HepG2 (cell line): ENCODE data around the gene TEX51. TPM values are rescaled to one million over a fixed set of nuclear protein-coding genes. Genes with fewer than 3 reads are reported as not detected.

ENCODE experiments used
- ATAC-seq: fragments of 200-7000 bp; cut with Tn5 transposase; 3 replicates; pipeline ENCODE4 v1.9.1; 2020; ENCODE audit warnings: mild to moderate bottlenecking, moderate library complexity
- BruUV-seq: library from RNA; stranded (reverse); fragments of 400-500 nt; replicated peaks from 2 replicates; lab custom pipeline; 2021; lab: Mats Ljungman, UMichigan
- CTCF ChIA-PET: fragments of 300-600 bp; formaldehyde crosslinking; extraction: SDS; loops from one replicate; lab custom pipeline; 2021; ENCODE audit warnings: low total read pairs, inconsistent platforms, low intra/inter-chr PET ratio; lab: Yijun Ruan, JAX
- POLR2A ChIA-PET: fragments of 350-600 bp; sonication (Branson Sonifier 250); formaldehyde crosslinking; loops from one replicate; lab custom pipeline; 2020; ENCODE audit warnings: antibody characterized with exemption, inconsistent platforms; lab: Yijun Ruan, JAX
- DNase-seq: peaks from one replicate; pipeline ENCODE4 v3.0.0-alpha.2; 2015; ENCODE audit warnings: low spot score
- FAIRE-seq: peaks from 3 replicates; lab custom pipeline; 2011; peaks lifted over from hg19 to GRCh38; lab: Jason Lieb, UNC
- H2AFZ ChIP-seq: one replicate; pipeline ENCODE4 v1.6.1; 2011; ENCODE audit warnings: low read length, inconsistent platforms
- H3K27ac ChIP-seq: fragments of 300-600 bp; 3 replicates; pipeline ENCODE4 v1.8.0; 2011; ENCODE audit warnings: mixed run types, mild to moderate bottlenecking, mixed read lengths, low read length, inconsistent platforms; ENCODE audit not compliant: insufficient read depth; ENCODE audit errors: extremely low read length
- H3K27me3 ChIP-seq, 2 experiments: fragments of 200-600 bp in 1 of 2; 2 replicates in 1 of 2; 3 replicates in 1 of 2; pipeline versions ENCODE4 v1.6.0 to v1.8.0; 2011; ENCODE audit warnings: low read length in 2 of 2, mild to moderate bottlenecking in 2 of 2, moderate library complexity in 2 of 2, inconsistent platforms in 1 of 2; ENCODE audit not compliant: insufficient read depth in 2 of 2, control insufficient read depth in 1 of 2
- H3K36me3 ChIP-seq, 2 experiments: fragments of 200-600 bp in 1 of 2; replicated peaks in 1 of 2; 2 replicates in 1 of 2; 3 replicates in 1 of 2; pipeline versions ENCODE4 v1.5.1 to v1.8.0; 2011; ENCODE audit warnings: low read length in 2 of 2, inconsistent platforms in 1 of 2; ENCODE audit not compliant: insufficient read depth in 2 of 2, control insufficient read depth in 1 of 2
- H3K4me1 ChIP-seq: 2 replicates; pipeline ENCODE4 v1.5.1; 2012; ENCODE audit warnings: low read length, inconsistent platforms; ENCODE audit not compliant: insufficient read depth
- H3K4me2 ChIP-seq: 2 replicates; pipeline ENCODE4 v1.6.0; 2011; ENCODE audit warnings: low read depth, low read length, inconsistent platforms
- H3K4me3 ChIP-seq, 3 experiments: fragments of 200-600 bp in 1 of 3; sonication (generic), shearing (Covaris generic) in 1 of 3; replicated peaks in 1 of 3; 2 replicates each; pipeline ENCODE4 v1.5.1; 2011 to 2016; ENCODE audit warnings: low read length in 3 of 3, inconsistent platforms in 2 of 3, low read depth in 2 of 3, mild to moderate bottlenecking in 2 of 3, control low read depth in 1 of 3, mixed read lengths in 1 of 3; ENCODE audit not compliant: insufficient read depth in 1 of 3
- H3K79me2 ChIP-seq: one replicate; pipeline ENCODE4 v1.6.1; 2011; ENCODE audit warnings: low read length, inconsistent platforms; ENCODE audit not compliant: insufficient read depth
- H3K9ac ChIP-seq: 2 replicates; pipeline ENCODE4 v1.6.0; 2011; ENCODE audit warnings: mild to moderate bottlenecking, low read depth, low read length, inconsistent platforms; ENCODE audit not compliant: insufficient read depth
- H3K9me3 ChIP-seq: 2 replicates; pipeline ENCODE4 v1.5.1; 2012; ENCODE audit warnings: mild to moderate bottlenecking, low read length
- H4K20me1 ChIP-seq: 2 replicates; pipeline ENCODE4 v1.6.0; 2011; ENCODE audit warnings: inconsistent platforms, mild to moderate bottlenecking, low read length, moderate library complexity; ENCODE audit not compliant: insufficient read depth
- CCAR2 ChIP-seq: fragments of 200-400 bp; formaldehyde crosslinking; optimal IDR thresholded peaks from 2 replicates; pipeline ENCODE3; 2018; ENCODE audit warnings: low read depth, mild to moderate bottlenecking, low read length, moderate library complexity
- ERF ChIP-seq: IDR thresholded peaks from 2 replicates; pipeline ENCODE4 v1.6.1; 2018; ENCODE audit warnings: missing biosample characterization, missing genetic modification reagents
- GATA4 ChIP-seq: sonication (generic); IDR thresholded peaks from 2 replicates; pipeline ENCODE4 v1.6.1; 2016; ENCODE audit warnings: antibody characterized with exemption, low read depth, borderline replicate concordance
- GTF2F1 ChIP-seq: fragments of 150-350 bp; IDR thresholded peaks from 2 replicates; pipeline ENCODE4 v1.6.1; 2014; ENCODE audit warnings: low read length
- IKZF1 ChIP-seq: fragments of 450-650 bp; IDR thresholded peaks from 2 replicates; pipeline ENCODE4 v1.7.1; 2016
- JUNB ChIP-seq: sonication (generic); formaldehyde crosslinking; IDR thresholded peaks from 2 replicates; pipeline ENCODE4 v1.8.0; 2022; ENCODE audit warnings: missing genetic modification reagents, mild to moderate bottlenecking, borderline replicate concordance
- MIER2 ChIP-seq: IDR thresholded peaks from 2 replicates; pipeline ENCODE4 v1.6.1; 2016; ENCODE audit warnings: missing biosample characterization, missing genetic modification reagents
- NCOA2 ChIP-seq: sonication (generic); formaldehyde crosslinking; IDR thresholded peaks from 2 replicates; pipeline ENCODE4 v1.8.0; 2022; ENCODE audit warnings: inconsistent platforms
- NFE2L1 ChIP-seq: sonication (generic); formaldehyde crosslinking; IDR thresholded peaks from 2 replicates; pipeline ENCODE4 v1.4.0; 2020; ENCODE audit warnings: missing genetic modification reagents, mild to moderate bottlenecking, borderline replicate concordance
- SRY ChIP-seq: sonication (generic); formaldehyde crosslinking; IDR thresholded peaks from 2 replicates; pipeline ENCODE4 v1.8.0; 2022; ENCODE audit warnings: mild to moderate bottlenecking, missing genetic modification reagents
- THYN1 ChIP-seq: sonication (generic); formaldehyde crosslinking; IDR thresholded peaks from 2 replicates; pipeline ENCODE4 v1.8.1; 2023; ENCODE audit warnings: low read depth, mild to moderate bottlenecking, moderate library complexity, missing genetic modification reagents, borderline replicate concordance
- ZBTB1 ChIP-seq: sonication (generic); formaldehyde crosslinking; IDR thresholded peaks from 2 replicates; pipeline ENCODE4 v1.4.0; 2020; ENCODE audit warnings: missing genetic modification reagents, borderline replicate concordance
- ZNF136 ChIP-seq: sonication (generic); formaldehyde crosslinking; IDR thresholded peaks from 2 replicates; pipeline ENCODE4 v1.8.1; 2022; ENCODE audit warnings: low read depth, mild to moderate bottlenecking, moderate library complexity, missing genetic modification reagents
- ZNF296 ChIP-seq: sonication (generic); formaldehyde crosslinking; conservative IDR thresholded peaks from 2 replicates; pipeline ENCODE4 v1.5.0; 2020; ENCODE audit warnings: mild to moderate bottlenecking, missing genetic modification reagents
- ZNF576 ChIP-seq: sonication (generic); formaldehyde crosslinking; IDR thresholded peaks from 2 replicates; pipeline ENCODE4 v1.4.0; 2020; ENCODE audit warnings: mild to moderate bottlenecking, missing genetic modification reagents
- WGBS: methylation state at CpG from one replicate; pipeline ENCODE4 v1.1.6; 2017; ENCODE audit warnings: low lambda C conversion rate; 5-methylcytosine and 5-hydroxymethylcytosine counted together
- in situ Hi-C: cut with HindIII; loops from 2 replicates; pipeline ENCODE4 v1.10.0; 2017; ENCODE audit warnings: low pct_unique_long_range_greater_than_20kb; ENCODE audit not compliant: extremely low pct_ligation_motif_present
- intact Hi-C: fragments of 100-400 bp; cut with micrococcal nuclease; formaldehyde crosslinking; loops from one replicate; pipeline ENCODE4 v1.10.0; 2022; ENCODE audit not compliant: unreplicated experiment
- polyA plus RNA-seq, 8 experiments: library from polyadenylated mRNA; depleted of rRNA in 3 of 8; stranded (reverse) in 7 of 8; unstranded in 1 of 8; fragments of >200 nt; fragmentation: Illumina TruSeq in 4 of 8; extraction: Trizol in 4 of 8; gene quantifications; 2 replicates each; pipeline versions ENCODE4 v1.2.1 to v1.2.3, GENCODE V29; 2011 to 2016; ENCODE audit warnings: low read depth in 4 of 8, missing spikeins in 1 of 8, mixed read lengths in 1 of 8; ENCODE audit not compliant: insufficient read depth in 1 of 8
- total RNA-seq, 5 experiments: library from RNA; depleted of rRNA; stranded (reverse); fragments of >200 nt; fragmentation: Illumina TruSeq; extraction: Trizol; gene quantifications; 2 replicates each; pipeline ENCODE4 v1.2.3, GENCODE V29; 2016; ENCODE audit warnings: low read depth in 1 of 5
- TF ChIP-seq, protein P1 (sequence below): sonication (generic); formaldehyde crosslinking; IDR thresholded peaks from 2 replicates; pipeline ENCODE4 v1.4.0; 2020; ENCODE audit warnings: missing genetic modification reagents; ENCODE audit errors: not compliant biosample characterization
- TF ChIP-seq, protein P2 (sequence below): sonication (generic); formaldehyde crosslinking; IDR thresholded peaks from 2 replicates; pipeline ENCODE4 v1.9.0; 2021; ENCODE audit warnings: missing genetic modification reagents, borderline replicate concordance

Gene TEX51
- total and polyA plus RNA-seq, 2 of the 13 experiments (the other 11 are each of a cell fraction or from before 2014, with no cell fraction given), result not detected

- TF ChIP-seq ZNF576 (CRISPR knock-in tag), result no peak
- no peak for TF ChIP-seq NCOA2 (CRISPR knock-in tag)
- TF ChIP-seq GTF2F1, result no peak
- Histone ChIP-seq H3K9ac (no peak overlapping the region), H3K9me3 (no peaks in the 10 kb centered on the region), H3K4me1 (no peaks in the 10 kb centered on the region), H4K20me1 (no peaks in the 10 kb centered on the region), H3K27ac (no peak overlapping the region), H3K36me3 (no peaks in the 10 kb centered on the region), H3K79me2 (no peaks in the 10 kb centered on the region), H3K4me2 (no peak overlapping the region), H3K4me3 (no peak overlapping the region), H3K27me3 (peaks cover 0 to 48% of the 10 kb centered on the region in 2 experiments; a peak in 4 of 5 replicates), H2AFZ (no peak overlapping the region)
- no peak for FAIRE-seq
- 14% methylated on average over 4 of the region's 4 CpGs for WGBS
- ChIA-PET CTCF (no interaction called here), POLR2A (no interaction called here)
- no TSS peak for BruUV-seq
- no peak for DNase-seq
- in situ Hi-C loops, result no loop called here
- intact Hi-C loops, result no loop called here
- ATAC-seq, result no peak
Observed at GRCh38 chr2:126893153-126893552, 5.5 kb upstream of the TEX51 start.

DNA sequence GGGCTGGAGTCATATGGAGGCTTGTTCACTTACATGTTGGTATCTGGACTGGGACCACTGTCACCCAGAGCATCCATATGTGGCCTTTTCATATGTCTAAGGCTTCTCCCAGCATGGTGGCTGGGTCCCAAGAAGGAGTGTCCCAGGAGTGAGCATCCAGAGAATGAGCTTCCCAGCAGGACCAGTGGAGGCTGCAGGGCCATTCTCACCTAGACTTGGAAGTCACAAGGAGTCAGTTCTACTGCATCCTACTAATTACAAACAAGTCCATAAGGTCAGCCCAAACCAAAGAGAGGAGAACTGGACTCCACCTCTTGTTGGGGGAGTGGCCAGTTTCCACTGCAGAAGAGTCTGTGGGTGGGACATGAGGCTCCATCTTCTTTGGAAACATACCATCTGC lies 5.1 kb upstream of the TEX51 start:
- no TSS peak for BruUV-seq
- ATAC-seq (no peak), DNase-seq (no peak), FAIRE-seq (no peak)
- peaks cover 0 to 43% of the 10 kb centered on the region in 2 experiments; a peak in 3 of 5 replicates for H3K27me3 ChIP-seq
- no peak overlapping the region for H3K4me3 ChIP-seq
- no peaks in the 10 kb centered on the region for H3K4me1 ChIP-seq
- POLR2A ChIA-PET, result no interaction called here
- H3K36me3 ChIP-seq, result no peaks in the 10 kb centered on the region
- H3K79me2 ChIP-seq, result no peaks in the 10 kb centered on the region
- TF ChIP-seq JUNB (CRISPR knock-in tag) (no peak), ZNF136 (CRISPR knock-in tag) (no peak), THYN1 (no peak), ZBTB1 (CRISPR knock-in tag) (no peak), CCAR2 (no peak), NFE2L1 (CRISPR knock-in tag) (no peak), SRY (CRISPR knock-in tag) (no peak), GATA4 (no peak), GTF2F1 (no peak), ZNF296 (CRISPR knock-in tag) (no peak), IKZF1 (no peak), MIER2 (no peak), ERF (CRISPR knock-in tag) (no peak)
- TF ChIP-seq, protein P1, sequence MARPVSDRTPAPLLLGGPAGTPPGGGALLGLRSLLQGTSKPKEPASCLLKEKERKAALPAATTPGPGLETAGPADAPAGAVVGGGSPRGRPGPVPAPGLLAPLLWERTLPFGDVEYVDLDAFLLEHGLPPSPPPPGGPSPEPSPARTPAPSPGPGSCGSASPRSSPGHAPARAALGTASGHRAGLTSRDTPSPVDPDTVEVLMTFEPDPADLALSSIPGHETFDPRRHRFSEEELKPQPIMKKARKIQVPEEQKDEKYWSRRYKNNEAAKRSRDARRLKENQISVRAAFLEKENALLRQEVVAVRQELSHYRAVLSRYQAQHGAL (CRISPR knock-in tag), result no peak
- TF ChIP-seq, protein P2, sequence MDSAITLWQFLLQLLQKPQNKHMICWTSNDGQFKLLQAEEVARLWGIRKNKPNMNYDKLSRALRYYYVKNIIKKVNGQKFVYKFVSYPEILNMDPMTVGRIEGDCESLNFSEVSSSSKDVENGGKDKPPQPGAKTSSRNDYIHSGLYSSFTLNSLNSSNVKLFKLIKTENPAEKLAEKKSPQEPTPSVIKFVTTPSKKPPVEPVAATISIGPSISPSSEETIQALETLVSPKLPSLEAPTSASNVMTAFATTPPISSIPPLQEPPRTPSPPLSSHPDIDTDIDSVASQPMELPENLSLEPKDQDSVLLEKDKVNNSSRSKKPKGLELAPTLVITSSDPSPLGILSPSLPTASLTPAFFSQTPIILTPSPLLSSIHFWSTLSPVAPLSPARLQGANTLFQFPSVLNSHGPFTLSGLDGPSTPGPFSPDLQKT (CRISPR knock-in tag), result no peak
- H3K4me2 ChIP-seq, result no peak overlapping the region
- H4K20me1 ChIP-seq, result no peaks in the 10 kb centered on the region
- H3K9ac ChIP-seq, result no peak overlapping the region
- no peak overlapping the region for H3K27ac ChIP-seq
- in situ Hi-C loops, result no loop called here
- H3K9me3 ChIP-seq, result no peaks in the 10 kb centered on the region
- intact Hi-C loops, result no loop called here
- H2AFZ ChIP-seq, result no peak overlapping the region
- CTCF ChIA-PET, result no interaction called here
